Measurements from ENCODE around the gene CEND1. TPM values are rescaled to one million over a fixed set of nuclear protein-coding genes. Genes with fewer than 3 reads are reported as not detected.

Gene CEND1
- total and polyA plus RNA-seq, 2 of the 13 experiments (the other 11 are each of a cell fraction or from before 2014, with no cell fraction given), result not detected

- TF ChIP-seq PRDM15 (CRISPR knock-in tag; IDR thresholded peaks at IDR 0.05) (no peak), MTA3 (CRISPR knock-in tag; IDR thresholded peaks at IDR 0.05) (no peak), ZNF709 (CRISPR knock-in tag; IDR thresholded peaks at IDR 0.05) (no peak), ZNF143 (CRISPR knock-in tag; IDR thresholded peaks at IDR 0.05) (peak; percentile 86), GATA4 (IDR thresholded peaks at IDR 0.05; ENCODE audit: borderline replicate concordance, low read depth) (peak; percentile 69; the same call in 1 of the 2 replicates), NFIB (CRISPR knock-in tag; IDR thresholded peaks at IDR 0.05; ENCODE audit: borderline replicate concordance) (no peak), MYNN (CRISPR knock-in tag; IDR thresholded peaks at IDR 0.05; ENCODE audit: low read depth) (no peak), PAF1 (CRISPR knock-in tag; IDR thresholded peaks at IDR 0.05) (no peak), PREB (CRISPR knock-in tag; IDR thresholded peaks at IDR 0.05) (no peak), CBX5 (CRISPR knock-in tag; IDR thresholded peaks at IDR 0.05; ENCODE audit: borderline replicate concordance) (no peak), GLI4 (CRISPR knock-in tag; IDR thresholded peaks at IDR 0.05; ENCODE audit: borderline replicate concordance) (0 out of 2 replicates have a peak, but pooled peaks have one; percentile 50), RAD51 (IDR thresholded peaks at IDR 0.05; ENCODE audit: borderline replicate concordance) (no peak), MAZ (IDR thresholded peaks at IDR 0.05; ENCODE audit: borderline replicate concordance, low read depth, low read length) (no peak; the same call in 1 of the 2 replicates), MAZ (CRISPR knock-in tag; IDR thresholded peaks at IDR 0.05; ENCODE audit: low read depth) (peak; percentile 89), ZNF7 (CRISPR knock-in tag; IDR thresholded peaks at IDR 0.05) (no peak), ZFY (CRISPR knock-in tag; IDR thresholded peaks at IDR 0.05) (peak; percentile 90), AGO2 (optimal IDR thresholded peaks at IDR 0.05; ENCODE audit: low read depth, low read length) (peak; percentile 45), ZSCAN31 (CRISPR knock-in tag; IDR thresholded peaks at IDR 0.05; ENCODE audit: low read depth) (peak; percentile 77; the same call in 1 of the 2 replicates), MXD4 (CRISPR knock-in tag; IDR thresholded peaks at IDR 0.05) (no peak; the same call in 1 of the 2 replicates), PBX3 (CRISPR knock-in tag; IDR thresholded peaks at IDR 0.05; ENCODE audit: borderline replicate concordance) (no peak; the same call in 1 of the 2 replicates)
- TF ChIP-seq, protein P1, sequence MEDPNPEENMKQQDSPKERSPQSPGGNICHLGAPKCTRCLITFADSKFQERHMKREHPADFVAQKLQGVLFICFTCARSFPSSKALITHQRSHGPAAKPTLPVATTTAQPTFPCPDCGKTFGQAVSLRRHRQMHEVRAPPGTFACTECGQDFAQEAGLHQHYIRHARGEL (CRISPR knock-in tag; IDR thresholded peaks at IDR 0.05), result no peak
- TF ChIP-seq, protein P2, sequence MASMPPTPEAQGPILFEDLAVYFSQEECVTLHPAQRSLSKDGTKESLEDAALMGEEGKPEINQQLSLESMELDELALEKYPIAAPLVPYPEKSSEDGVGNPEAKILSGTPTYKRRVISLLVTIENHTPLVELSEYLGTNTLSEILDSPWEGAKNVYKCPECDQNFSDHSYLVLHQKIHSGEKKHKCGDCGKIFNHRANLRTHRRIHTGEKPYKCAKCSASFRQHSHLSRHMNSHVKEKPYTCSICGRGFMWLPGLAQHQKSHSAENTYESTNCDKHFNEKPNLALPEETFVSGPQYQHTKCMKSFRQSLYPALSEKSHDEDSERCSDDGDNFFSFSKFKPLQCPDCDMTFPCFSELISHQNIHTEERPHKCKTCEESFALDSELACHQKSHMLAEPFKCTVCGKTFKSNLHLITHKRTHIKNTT (CRISPR knock-in tag; IDR thresholded peaks at IDR 0.05), result no peak
These were observed 42.5 kb downstream of the CEND1 start, which contains the start of gene TALDO1 (continued) for GRCh38 chr11:747158-748006.

All from HepG2 (cell line).